ENCODE data around the gene PTPA.

Gene PTPA

GRCh38 chr9:129110740-129111527 is at the start of gene PTPA, which contains the start of gene CRAT:
TSS of gene PTPA (plus strand) at chr9:129111415. CDS start at chr9:129111601, 186 bp downstream.
TSS of gene CRAT (minus strand) at chr9:129110793. CDS start at chr9:129110509, 284 bp downstream.
- DNase-seq (ENCODE audit: low spot score), result peak; percentile 100

GRCh38 chr9:129063061-129063460 is 48.2 kb upstream of the PTPA start:
- DNase-seq (ENCODE audit: low spot score), result no peak

- DNase-seq (ENCODE audit: low spot score), result no peak
These were observed 46.7 kb upstream of the PTPA start for GRCh38 chr9:129064499-129064908.

DNA sequence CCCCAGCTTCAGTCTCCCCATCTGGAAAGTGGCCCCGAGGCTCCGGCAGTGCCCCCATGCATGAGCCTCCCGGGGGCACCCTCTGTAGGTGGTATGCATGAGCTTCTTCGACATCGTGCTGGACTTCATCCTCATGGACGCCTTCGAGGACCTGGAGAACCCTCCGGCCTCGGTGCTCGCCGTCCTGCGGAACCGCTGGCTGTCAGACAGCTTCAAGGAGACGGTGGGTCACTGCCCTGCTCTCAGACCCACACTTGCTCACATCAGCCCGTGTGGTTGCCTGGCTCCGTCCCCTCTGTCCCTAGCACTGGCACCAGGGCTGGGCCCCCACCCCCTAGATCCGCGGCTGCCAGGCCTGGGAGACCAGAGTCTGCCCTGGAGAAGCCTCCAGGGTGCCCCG is 43.1 kb upstream of the PTPA start:
- no peak for DNase-seq (ENCODE audit: low spot score)

DNA sequence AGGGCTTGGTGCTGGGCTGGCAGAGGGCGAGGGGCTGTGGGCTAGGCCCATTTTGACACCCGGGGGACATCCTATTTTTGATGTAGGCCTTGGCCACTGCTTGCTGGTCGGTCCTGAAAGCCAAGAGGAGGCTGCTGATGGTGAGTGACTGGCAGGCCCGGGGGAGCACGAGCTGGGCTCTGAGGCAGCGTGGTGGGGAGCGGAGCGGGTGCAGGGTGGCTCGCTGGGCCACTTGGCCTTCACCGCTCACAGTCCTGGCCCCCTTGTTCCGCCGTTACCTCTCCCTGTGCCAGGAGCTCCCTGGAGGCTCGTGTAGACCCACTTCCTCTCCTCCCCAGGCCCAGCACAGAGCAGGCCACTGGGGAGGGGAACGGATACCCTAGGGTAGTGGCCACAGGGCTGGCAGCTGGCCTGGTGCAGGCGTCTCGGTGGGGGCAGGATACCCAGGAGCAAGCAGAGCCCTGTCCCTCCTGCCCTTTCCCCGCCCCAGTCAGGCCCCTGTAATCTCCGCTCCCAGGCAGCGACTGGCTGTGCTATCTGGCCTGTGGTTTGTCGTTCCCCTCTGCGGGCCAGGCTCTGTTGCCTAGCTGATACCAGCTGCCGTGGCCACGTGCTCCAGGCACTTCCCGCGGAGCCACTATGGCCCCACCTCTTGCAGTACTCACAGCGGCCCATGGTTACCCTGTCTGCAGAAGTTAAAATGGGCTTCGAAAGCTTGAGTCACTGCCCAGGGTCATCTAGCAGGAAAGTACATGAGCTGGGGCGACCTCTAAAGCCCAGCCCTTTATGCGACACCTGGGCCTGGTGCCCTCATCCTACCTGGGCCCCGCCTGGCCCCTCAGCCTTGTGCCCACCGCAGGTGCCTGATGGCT is 42.0 kb upstream of the PTPA start:
- no peak for DNase-seq (ENCODE audit: low spot score)

- DNase-seq (ENCODE audit: low spot score), result no peak
These were observed 41.2 kb upstream of the PTPA start for GRCh38 chr9:129069862-129070641.

DNA sequence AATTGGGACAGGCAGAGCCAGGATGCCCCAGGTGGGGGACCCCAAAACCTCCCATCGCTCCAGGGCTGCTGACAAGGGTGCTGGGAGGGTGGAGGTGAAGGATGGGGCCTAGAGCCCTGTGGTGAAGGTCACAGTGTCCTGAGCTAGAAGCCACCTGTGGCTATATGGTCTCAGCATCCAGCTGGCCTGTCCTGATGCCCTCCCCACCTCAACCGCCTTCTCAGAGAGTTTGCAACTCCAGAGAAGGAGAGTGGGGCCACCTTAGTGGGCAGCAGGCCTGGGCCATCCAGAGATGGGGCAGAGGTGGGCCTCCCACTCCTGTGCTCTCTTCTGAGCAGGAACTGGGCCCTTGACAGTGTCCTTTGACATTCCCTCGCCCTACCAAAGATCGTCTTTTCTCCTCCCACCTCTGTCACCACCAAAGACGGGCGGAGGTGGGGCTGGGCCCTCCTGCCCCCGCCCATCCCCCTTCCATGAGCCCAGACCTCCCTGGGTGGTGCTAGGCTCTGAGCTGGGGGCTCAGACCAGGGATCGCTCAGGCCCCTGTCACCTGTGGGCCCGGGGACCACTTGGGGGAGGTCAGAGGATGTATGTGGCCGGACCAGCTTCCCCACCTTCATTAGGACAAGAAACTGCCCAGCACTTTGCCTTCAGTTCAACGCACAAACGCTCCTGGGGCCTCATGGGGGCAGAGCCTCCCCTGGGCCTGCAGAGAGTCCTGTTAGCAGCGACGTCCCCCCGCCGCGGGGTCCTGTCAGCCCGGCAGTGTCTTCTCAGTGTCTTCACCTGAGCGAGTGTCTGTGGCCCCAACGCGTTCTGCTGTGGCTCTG is 40.3 kb upstream of the PTPA start:
- DNase-seq (ENCODE audit: low spot score), result no peak

- no peak for DNase-seq (ENCODE audit: low spot score)
These were observed 39.6 kb upstream of the PTPA start for GRCh38 chr9:129071526-129072126.

- DNase-seq (ENCODE audit: low spot score), result no peak
These were observed 39.0 kb upstream of the PTPA start for GRCh38 chr9:129072171-129072570.

DNA sequence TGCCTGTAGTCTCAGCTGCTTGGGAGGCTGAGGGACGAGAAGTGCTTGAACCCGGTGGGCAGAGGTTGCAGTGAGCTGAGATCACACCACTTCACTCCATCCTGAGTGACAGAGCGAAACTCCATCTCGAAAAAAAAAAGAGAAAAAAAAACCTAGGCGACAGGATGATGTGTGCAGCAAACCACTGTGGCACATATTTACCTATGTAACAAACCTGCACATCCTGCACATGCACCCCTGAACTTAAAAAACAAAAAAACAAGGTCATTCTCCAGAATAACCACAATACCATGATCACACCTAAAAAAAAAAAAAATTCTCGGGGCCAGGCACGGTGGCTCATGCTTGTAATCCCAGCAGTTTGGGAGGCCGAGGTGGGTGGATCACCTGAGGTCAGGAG is 37.8 kb upstream of the PTPA start:
- no peak for DNase-seq (ENCODE audit: low spot score)

DNA sequence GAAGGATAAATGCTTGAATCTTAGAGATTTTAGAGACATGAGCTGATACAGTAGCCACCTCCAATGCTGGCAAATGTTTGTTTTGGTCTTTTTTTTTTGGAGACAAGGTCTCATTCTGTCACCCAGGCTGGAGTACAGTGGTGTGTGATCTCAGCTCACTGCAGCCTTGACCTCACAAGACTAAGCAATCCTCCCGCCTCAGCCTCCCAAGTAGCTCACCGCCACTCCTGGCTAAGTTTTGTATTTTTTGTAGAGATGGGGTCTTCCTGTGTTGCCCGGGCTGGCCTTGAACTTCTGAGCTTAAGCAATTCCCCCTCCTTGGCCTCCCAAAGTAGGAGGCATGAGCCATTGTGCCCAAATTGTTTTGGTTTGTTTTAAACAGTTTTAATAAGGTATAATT is 37.1 kb upstream of the PTPA start:
- DNase-seq (ENCODE audit: low spot score), result no peak

DNA sequence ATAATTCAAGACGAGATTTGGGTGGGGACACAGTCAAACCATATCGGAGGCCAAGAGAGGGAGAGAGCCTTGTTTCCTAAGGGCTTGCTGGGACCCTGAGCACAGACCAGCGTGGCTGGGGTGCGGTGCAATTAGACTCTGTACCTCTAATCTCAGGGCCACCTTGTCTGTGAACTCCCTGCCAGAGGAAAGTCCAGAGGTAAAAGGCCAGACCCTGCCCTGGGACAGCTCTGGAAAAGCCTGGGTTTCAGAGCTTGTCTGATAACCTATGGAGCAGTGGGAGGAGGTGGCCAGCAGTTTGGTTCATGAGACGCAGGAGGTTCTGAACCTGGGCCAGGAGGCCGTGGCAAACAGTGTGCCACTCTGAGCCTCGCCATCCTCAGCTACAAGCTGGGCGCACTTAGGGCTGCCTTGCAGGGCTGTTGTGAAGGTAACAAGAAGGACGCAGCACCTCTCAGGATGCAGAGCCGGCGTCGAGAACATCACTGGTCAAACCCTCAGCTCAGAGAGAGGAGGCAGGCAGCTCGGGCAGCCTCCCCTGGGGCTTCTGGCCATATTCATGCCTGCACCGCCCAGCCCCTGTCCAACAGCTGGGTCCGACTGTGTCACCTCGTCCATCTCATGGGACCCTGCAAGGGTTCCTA is 35.1 kb upstream of the PTPA start:
- DNase-seq (ENCODE audit: low spot score), result no peak

DNA sequence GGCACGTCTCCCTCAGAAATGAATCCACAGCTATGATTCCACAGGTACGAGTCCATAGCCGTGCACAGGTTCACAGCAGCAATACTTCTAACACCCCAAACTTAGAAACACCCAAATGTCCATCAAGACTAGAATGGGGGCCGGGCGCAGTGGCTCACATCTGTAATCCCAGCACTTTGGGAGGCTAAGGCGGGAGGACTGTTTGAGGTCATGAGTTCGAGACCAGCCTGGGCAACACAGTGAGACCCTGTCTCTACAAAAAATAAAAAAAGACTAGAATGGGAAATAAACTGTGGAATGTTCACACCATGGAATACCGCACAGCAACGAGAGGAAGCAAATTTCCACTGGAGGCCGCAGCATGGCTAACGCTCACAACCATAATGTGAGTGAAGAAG is 34.6 kb upstream of the PTPA start:
- no peak for DNase-seq (ENCODE audit: low spot score)

DNA sequence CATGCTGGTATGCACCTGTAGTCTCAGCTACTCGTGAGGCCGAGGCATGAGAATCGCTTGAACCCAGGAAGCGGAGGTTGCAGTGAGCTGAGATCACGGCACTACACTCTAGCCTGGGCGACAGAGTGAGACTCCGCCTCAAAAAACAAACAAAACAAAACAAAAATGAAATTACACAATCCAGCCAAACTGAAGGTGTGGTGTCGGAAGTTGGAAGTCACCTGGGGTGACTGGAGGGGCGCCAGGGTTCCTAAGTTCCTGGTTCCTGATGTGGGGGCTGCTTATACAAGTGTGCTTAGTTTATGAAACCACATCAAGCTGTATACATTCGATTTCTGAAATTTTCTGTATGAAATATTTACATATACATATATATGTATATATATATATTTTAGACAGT is 34.0 kb upstream of the PTPA start:
- DNase-seq (ENCODE audit: low spot score), result no peak

- no peak for DNase-seq (ENCODE audit: low spot score)
These were observed 32.3 kb upstream of the PTPA start for GRCh38 chr9:129078691-129079503.

DNA sequence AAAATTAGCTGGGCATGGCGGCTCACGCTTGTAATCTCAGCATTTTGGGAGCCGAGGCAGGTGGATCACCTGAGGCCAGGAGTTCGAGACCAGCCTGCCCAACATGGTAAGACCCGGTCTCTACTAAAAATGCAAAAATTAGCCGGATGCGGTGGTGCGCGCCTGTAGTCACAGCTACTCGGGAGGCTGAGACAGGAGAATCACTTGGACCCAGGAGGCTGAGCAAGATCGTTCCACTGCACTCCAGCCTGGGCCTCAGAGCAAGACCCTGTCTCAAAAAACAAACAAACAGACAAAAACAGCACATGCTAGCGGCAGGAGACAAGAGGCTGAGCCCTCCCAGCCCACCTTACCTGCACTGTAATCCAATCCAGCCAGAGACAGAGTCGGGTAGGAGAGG is 31.4 kb upstream of the PTPA start:
- no peak for DNase-seq (ENCODE audit: low spot score)

- DNase-seq (ENCODE audit: low spot score), result no peak
These were observed 31.0 kb upstream of the PTPA start for GRCh38 chr9:129080298-129080600.

DNA sequence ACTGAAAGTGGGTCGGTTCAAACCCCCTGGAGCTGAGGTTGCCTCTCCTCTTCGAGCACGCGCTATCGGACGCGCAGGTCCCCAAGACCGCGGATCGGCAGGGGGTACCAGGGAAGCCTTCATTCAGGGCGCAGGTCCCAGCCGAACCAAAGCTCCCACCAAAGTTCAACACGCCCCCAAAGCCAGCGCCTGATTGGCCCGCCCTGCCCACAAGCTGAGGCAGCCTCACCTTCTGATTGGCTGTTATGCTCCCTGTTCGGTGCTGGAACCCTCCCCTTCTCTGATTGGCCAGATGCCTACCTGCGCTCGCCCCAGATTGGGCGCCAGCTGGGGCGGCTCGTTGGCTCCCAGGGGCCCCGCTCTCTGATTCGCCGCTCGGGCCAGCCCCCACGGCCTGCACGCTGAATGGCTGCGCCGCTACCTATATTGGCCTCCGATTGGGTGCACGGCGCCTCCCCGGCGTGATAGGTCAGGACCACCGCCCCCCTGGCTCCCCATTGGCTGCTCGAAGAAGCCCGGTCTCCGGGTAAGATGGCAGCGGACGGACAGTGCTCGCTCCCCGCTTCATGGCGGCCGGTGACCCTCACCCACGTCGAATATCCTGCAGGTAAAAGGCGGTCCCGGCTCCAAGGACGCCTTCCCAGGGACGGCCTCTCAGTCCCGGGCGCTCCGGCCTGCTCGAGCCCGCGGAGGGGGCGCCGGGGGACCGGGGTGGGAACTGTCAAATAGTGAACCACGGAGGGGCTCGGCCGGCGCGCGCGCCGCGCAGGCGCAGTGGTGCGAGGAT is 30.4 kb upstream of the PTPA start, which contains the start of gene DOLPP1:
Gene DOLPP1 (plus strand): TSS at position 511 of the 787 bp plus-strand sequence. CDS start 21 bp downstream, at position 532.
- peak; percentile 100 for DNase-seq (ENCODE audit: low spot score)

- peak; percentile 98 for DNase-seq (ENCODE audit: low spot score)
These were observed 29.8 kb upstream of the PTPA start for GRCh38 chr9:129081388-129081904.

All from AG20443 (cell line).